Fibroblast of pulmonary artery (primary cell): ENCODE measurements around the gene GPR141.

ENCODE experiments used
- DNase-seq: peaks from one replicate; pipeline ENCODE4 v3.0.0-alpha.2; 2010; ENCODE audit warnings: low read depth
- H3K4me3 ChIP-seq: replicated peaks from 2 replicates; pipeline ENCODE4 v1.5.1; 2011; ENCODE audit warnings: low read depth, mild to moderate bottlenecking, control low read depth, low read length, moderate library complexity
- TF ChIP-seq, protein P1 (sequence below): IDR thresholded peaks from 2 replicates; pipeline ENCODE4 v1.5.1; 2011; ENCODE audit warnings: mild to moderate bottlenecking, control low read depth, low read length, inconsistent platforms; ENCODE audit errors: missing control alignments

GPR141 gene

DNA sequence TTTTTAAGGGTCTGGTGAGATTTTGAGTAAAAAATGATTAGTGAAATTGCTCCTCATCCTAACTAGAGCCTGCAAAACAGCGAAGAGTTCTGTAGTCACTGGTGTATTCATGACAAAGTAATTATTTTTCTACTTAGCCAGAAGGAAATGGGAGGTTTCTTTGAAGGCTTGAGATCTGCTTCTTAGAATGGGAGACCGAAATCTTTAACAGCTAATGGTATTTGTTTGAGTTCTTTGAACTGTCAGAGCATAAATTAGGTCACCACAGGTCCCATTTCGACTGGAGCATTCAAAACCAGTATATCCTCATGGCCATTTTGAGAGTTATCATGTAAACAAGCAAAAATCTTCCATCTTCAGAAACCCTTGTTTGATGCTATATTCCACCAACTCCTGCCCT lies 87.8 kb downstream of the GPR141 start:
- TF ChIP-seq, protein P1, sequence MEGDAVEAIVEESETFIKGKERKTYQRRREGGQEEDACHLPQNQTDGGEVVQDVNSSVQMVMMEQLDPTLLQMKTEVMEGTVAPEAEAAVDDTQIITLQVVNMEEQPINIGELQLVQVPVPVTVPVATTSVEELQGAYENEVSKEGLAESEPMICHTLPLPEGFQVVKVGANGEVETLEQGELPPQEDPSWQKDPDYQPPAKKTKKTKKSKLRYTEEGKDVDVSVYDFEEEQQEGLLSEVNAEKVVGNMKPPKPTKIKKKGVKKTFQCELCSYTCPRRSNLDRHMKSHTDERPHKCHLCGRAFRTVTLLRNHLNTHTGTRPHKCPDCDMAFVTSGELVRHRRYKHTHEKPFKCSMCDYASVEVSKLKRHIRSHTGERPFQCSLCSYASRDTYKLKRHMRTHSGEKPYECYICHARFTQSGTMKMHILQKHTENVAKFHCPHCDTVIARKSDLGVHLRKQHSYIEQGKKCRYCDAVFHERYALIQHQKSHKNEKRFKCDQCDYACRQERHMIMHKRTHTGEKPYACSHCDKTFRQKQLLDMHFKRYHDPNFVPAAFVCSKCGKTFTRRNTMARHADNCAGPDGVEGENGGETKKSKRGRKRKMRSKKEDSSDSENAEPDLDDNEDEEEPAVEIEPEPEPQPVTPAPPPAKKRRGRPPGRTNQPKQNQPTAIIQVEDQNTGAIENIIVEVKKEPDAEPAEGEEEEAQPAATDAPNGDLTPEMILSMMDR, result no peak
- DNase-seq, result no peak
- H3K4me3 ChIP-seq, result no peak overlapping the region

DNA sequence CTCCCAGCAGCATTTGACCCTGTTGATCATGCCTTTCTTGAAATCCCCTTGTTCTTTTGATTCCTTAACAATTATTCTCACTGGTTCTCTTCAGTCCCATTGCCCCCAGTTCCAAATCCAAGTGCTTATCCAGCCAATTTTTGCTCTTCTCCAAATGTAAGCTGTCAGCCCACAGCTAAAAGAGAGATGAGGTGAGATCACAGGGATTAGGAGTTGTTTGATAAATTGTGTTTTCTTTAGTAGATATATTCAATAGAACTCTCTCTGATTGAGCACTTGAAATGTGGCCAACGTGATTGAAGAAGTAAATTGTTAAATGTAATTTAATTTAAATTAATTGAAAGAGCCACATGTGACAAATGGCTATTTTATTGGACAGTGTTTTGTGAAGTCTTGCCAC lies 88.2 kb downstream of the GPR141 start:
- no peak overlapping the region for H3K4me3 ChIP-seq
- DNase-seq, result no peak
- TF ChIP-seq, protein P1, result no peak

DNA sequence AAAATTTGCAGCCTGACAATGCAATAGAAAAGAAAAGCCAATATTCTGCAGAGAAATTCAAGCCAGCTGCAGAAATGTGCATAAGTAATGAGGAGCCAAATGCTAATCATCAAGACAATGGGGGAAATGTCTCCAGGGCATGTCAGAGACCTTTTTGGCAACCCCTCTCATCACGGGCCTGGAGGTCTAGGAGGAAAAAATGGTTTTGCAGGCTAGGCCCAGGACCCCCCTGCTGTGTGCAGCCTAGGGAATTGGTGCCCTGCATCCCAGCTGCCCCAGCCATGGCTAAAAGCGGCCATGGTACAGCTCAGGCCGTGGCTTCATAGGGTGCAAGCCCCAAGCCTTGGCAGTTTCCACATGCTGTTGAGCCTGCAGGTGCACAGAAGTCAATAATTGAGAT lies 92.4 kb downstream of the GPR141 start:
- DNase-seq, result no peak
- no peak overlapping the region for H3K4me3 ChIP-seq
- TF ChIP-seq, protein P1, result no peak

DNA sequence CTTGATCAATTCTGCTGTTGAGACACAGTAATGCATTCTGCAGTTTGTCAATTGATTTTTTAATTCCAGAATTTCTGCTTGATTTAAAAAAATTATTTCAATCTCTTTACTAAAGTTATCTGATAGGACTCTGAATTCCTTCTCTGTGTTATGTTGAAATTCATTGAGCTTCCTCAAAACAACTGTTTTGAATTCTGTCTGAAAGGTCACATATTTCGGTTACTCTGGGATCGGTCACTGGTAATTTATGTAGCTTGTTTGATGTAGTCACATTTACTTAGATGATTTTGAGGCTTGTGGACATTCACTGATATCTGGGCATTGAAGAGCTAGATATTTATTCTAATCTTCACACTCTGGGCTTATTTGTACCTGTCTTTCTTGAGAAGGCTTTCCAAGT lies 97.6 kb downstream of the GPR141 start:
- no peak for DNase-seq
- TF ChIP-seq, protein P1, result no peak
- H3K4me3 ChIP-seq, result no peak overlapping the region

DNA sequence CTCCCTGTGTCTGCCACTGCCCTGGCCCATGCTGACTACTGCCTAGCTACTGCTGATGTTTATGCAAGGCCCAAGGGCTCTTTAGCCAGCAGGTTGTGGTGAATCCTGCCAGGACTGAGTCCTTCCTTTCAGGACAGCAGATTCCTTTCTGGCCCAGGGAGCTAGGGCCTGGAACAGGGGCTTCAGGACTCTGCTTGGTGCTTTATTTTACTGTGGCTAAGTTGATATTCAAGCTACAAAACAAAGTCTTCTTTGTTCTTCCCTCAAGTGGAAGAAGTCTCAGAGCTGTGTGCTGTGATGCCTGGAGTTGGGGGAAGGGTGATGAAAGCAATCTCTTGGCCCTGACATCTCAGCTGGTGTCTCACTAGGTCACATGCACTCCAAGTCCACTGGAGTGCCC lies 98.6 kb downstream of the GPR141 start:
- H3K4me3 ChIP-seq, result no peak overlapping the region

DNA sequence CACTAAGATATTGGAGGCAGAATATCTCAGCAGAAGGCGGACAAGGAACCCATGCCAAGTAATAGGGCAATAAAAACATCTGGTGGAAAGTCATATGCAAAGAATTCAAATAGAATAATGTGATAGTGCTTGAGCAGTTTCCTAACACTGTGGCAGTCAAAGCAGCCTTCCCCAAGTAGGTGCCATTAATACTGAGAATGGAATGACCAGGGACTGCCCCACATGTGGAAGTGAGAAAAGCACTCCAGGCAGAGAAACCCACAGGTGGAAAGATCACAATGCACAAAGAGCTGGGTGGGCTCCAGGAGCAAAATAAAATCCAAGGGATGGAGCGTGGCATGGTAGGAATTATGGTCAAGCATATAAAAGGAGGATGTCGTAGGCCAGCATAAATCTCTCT lies 100.4 kb downstream of the GPR141 start:
- DNase-seq, result no peak
- TF ChIP-seq, protein P1, result no peak
- no peak overlapping the region for H3K4me3 ChIP-seq

More for the DNA sequence above, 98.6 kb downstream of the GPR141 start:
- TF ChIP-seq, protein P1, result no peak
- no peak for DNase-seq

DNA sequence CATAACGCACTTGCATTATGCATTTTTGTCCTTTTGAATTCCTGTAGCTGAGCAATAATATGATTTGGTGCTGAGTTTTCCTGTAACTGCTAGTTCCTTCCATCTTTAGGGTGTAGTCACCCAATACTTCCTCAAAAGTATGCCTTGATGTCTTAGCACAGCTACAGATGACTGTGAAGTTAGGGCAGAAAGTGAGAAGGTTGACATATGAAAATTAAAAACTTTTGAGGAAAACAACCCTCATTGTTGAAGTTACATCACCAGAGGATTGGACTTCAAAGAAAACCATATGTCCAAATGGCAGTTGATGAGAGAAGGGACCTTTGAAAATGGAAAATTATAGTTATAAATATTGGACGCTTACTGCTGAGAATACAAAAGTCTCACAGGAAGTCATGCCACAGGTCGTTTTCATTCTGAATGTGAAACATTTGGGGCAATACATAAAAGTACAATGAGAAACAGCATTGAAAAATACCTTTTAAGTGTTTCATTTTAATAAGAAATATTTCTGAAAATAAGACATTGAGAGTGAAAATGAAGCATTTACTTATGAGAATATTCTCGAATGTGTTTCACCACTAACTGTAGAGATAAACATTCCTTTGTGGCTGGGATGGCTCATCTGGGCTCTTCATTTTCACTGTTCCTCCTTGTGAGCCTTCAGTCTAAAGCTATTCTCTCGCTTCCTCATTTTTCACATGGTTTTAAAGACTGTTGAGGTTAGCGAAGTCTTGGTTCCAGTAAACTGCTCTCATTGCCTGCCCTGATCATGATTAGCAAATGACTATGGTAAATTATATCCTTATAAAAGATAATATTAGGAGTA lies 103.4 kb downstream of the GPR141 start:
- TF ChIP-seq, protein P1, result no peak
- H3K4me3 ChIP-seq, result no peak overlapping the region
- DNase-seq, result no peak
